Stimulated activated naive CD8-positive, alpha-beta T cell treated with anti-CD3 and anti-CD28 coated beads, Interleukin-15, Interleukin-2, amounts not matched to agents 100 U/mL and 50 U/mL, for 24 hours (primary cell): Measurements from ENCODE around the gene PMVK.
"Not testable (repeated sequence)": the region's sequence is repeated elsewhere in the genome, so short reads cannot be mapped to it uniquely, and the experiment has no call there.

Experiments used
- ATAC-seq: fragments of 150-1000 bp; cut with Tn5 transposase; one replicate; pipeline ENCODE4 v1.10.0; 2021
- DNase-seq: peaks from one replicate; pipeline ENCODE4 v3.0.0; 2021

The PMVK gene

DNA sequence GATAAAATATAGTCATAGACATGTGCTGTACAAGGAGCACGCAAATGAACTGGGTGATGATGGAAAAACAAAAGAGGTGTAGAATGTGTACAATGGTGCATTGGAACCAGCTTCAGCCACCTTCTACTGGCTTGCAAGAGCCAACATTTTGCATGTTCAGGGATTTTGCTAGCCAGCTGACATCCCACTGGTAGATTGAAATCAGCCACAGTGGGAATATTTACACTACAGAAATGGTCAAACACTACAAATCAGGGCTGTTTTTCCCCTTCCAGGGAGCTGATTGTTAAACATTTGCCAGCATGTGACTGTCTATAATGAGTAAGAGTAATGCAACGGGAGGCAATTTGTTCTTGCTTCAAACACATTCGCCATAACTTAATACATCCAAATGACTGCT is 23.2 kb downstream of the PMVK start:
- no peak for ATAC-seq

GRCh38 chr1:154912755-154913154 is 23.8 kb downstream of the PMVK start:
- ATAC-seq, result no peak
- no peak for DNase-seq

More for the DNA sequence above, 23.2 kb downstream of the PMVK start:
- DNase-seq, result no peak

DNA sequence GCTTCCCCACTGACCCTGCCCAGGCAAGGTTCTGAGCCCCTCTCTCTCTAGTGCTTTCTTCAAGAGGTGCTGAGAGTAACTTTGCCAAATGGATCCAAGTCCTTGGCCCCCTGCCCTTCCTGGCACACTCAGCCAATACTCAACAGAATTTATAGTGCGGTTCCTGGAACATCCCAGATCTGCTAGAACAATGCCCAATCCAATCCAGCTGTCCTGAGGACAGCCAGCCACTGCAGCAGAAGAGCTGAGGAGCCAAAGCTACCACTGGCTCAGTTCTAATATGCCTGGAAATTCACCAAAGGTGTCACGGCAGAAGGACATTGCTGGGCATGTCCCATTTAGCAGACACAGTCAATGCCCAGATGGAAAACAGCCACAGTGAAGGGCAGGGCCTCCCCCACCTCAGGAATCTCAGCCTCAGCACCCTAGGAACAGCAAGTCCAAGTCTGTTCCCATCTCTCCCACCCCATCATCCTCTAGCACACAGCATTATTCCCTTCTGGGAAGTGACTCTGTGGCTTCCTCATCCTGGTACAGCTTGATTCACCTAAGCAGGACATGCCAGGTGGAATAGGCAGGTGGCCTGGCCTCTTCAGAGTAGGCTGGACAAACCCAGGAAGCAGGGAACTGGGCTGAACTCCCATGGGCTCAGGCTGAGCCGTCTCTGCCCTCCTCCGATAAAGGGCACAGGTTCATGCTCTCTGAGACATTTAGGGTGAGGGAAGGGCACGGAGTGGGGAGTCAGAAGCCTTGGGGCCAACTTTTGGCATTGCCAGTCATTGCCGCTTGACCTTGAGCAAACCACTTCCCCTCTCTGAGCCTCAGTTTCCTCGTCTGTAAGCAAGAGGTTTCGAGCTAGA is 24.6 kb downstream of the PMVK start:
- no peak for ATAC-seq
- DNase-seq, result no peak

DNA sequence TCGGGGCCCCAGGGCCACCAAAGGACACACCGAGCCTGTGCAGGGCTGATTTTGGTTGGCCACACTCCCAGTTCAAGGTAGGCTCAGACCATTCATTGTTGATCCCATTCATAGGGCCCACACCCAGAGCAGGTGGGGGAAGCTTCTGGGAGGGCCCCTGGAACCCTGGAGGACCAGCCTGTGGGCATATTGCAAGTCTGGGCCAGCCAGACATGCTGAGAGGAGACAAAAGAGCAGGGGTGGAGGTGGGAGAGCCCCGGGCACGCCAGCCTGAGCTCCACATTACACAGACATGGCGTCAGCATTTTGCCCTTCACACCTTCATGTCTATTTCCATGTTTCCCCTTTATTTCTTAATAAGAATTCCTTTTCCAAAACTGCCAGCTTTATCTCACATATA is 25.7 kb downstream of the PMVK start:
- ATAC-seq, result no peak
- DNase-seq, result no peak

GRCh38 chr1:154908937-154909336 is 27.6 kb downstream of the PMVK start:
- ATAC-seq (no peak), DNase-seq (no peak)

GRCh38 chr1:154908129-154908528 is 28.4 kb downstream of the PMVK start:
- not testable (repeated sequence) for ATAC-seq, DNase-seq

DNA sequence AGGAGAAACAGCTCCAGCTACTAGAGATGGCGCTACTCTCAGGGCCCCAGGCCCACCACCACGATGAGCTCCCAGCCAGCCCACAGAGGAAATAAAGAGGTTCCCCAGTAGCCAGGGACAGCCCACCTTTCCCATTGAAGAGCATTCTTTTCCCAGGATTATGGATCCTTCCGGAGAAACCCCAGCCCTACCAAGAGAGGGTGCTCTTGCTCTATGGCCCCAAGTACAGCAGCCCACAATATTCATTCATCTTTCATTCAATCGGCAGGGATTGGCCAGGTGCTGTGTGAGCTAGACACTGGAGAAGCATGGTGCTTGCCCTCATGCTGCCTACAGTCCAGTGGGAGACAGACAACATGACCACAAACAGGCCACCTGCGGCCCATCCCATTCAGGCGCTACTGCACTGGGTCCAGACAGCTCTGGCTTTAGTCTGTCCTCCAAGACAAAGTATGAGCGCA is 29.9 kb downstream of the PMVK start:
- DNase-seq (no peak), ATAC-seq (no peak)

DNA sequence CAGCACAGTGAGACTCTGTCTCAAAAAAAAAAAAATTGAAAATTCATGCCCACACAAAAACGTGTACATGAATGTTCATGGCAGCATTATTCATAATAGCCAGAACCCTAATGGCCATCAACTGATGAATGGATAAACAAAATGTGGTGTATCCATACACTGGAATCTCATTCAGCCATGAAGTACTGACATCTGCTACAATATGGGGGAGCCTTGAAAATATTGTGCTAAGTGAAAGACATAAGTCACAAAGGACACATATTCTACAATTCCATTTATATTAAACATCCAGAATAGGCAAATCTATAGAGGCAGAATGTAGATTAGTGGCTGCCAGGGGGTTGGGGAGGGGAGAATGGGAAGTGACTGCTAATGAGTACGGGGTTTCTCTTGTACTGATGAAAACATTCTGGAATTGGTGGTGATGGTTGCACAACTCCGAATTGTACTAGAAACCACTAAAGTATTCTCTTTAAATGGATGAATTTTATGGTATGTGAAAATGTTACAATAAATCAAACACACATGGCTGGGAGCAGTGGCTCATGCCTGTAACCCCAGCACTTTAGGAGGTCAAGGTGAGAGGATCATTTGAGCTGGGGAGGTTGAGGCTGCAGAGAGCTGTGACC is 33.5 kb downstream of the PMVK start:
- DNase-seq, result no peak
- ATAC-seq, result no peak

- no peak for ATAC-seq
- no peak for DNase-seq
Measured at GRCh38 chr1:154901591-154901990, 34.9 kb downstream of the PMVK start.

GRCh38 chr1:154899041-154899440 is 37.5 kb downstream of the PMVK start:
- ATAC-seq (no peak), DNase-seq (no peak)

DNA sequence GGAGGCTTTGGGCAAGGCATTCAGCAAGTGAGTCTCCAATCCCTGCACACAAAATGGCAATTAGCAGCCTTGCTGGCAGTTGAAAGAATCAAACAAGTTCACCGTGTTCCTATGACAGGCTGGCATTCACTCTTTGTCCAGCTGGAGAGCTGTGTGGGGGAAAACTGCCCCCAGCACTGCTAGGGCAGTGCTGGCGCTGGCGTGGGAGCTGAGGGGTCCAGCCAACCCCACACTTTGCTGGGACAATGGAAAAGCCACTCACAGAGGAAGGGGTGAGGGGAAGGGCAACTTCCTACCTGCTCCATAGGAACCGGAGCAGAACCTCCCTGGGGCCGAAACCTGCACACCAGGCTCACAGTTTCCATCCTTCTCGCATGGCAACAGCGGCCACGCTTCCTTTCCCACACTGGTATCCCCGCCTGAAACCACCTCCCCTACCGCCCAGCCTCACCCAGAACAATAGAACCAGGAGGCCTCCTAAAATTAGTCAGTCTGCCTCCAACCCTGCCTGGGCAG is 39.7 kb downstream of the PMVK start:
- DNase-seq (no peak), ATAC-seq (no peak)

- ATAC-seq, result no peak
Measured at GRCh38 chr1:154895798-154896197, 40.7 kb downstream of the PMVK start.

GRCh38 chr1:154891452-154891851 is 45.1 kb downstream of the PMVK start:
- ATAC-seq (no peak), DNase-seq (no peak)

More at GRCh38 chr1:154895798-154896197, 40.7 kb downstream of the PMVK start:
- no peak for DNase-seq

GRCh38 chr1:154888757-154889156 is 47.8 kb downstream of the PMVK start:
- no peak for DNase-seq
- ATAC-seq, result no peak

GRCh38 chr1:154886281-154887015 is 50.1 kb downstream of the PMVK start:
- no peak for DNase-seq

DNA sequence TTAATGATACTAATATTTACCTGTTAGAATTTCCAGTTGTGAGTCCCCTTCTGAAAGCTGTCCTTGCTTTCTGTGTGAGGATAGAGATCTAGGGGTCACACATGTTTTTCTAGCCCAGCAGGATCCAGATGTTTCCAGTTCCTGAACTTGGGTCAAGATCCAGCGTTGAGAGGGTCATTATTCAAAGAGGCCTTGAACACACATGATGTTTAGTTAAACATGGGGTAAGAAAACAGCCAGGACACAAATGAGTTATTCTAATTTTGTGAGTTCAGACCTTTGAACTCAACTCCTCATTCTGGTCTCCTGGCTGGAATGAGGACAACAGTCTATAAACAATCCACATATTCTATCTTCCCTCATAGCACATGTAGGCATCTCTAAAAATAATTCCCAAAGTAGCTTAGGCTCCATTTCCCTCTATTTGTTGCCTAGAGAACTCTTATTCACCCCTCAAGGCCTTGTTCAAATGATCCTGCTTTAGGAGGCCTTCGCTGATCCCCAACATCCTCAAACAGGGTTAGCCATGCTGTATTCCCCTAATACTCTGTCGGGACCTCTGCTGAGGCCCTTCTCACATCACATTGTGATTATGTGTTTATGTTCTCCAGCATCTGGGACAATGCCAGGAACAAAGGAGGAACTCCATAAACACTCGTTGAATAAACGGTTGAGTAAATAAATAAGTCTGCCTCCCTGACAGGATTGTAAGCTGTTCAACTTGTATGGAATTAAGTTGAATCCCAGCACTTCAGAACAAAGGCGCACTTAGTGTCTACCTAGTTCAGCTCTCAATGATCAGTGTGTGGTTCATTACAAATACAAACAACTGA is 51.4 kb downstream of the PMVK start:
- ATAC-seq, result no peak

More at GRCh38 chr1:154886281-154887015, 50.1 kb downstream of the PMVK start:
- peak; percentile 59 for ATAC-seq

GRCh38 chr1:154883919-154884868 is 52.3 kb downstream of the PMVK start:
- no peak for DNase-seq
- no peak for ATAC-seq

More for the DNA sequence above, 51.4 kb downstream of the PMVK start:
- no peak for DNase-seq

GRCh38 chr1:154881820-154882535 is 54.5 kb downstream of the PMVK start:
- ATAC-seq (no peak), DNase-seq (no peak)

- ATAC-seq, result no peak
- DNase-seq, result no peak
Measured at GRCh38 chr1:154880671-154881070, 55.8 kb downstream of the PMVK start.

- ATAC-seq, result no peak
- DNase-seq, result no peak
Measured at GRCh38 chr1:154879038-154879421, 57.5 kb downstream of the PMVK start.
